ENCODE measurements around the gene KSR1.
"Not testable (repeated sequence)": the region's sequence is repeated elsewhere in the genome, so short reads cannot be mapped to it uniquely, and the experiment has no call there.

KSR1 gene

GRCh38 chr17:27461192-27461859 lies 5.1 kb downstream of the KSR1 start:
- DNase-seq (ENCODE audit: low read depth, low spot score): no peak
- Histone ChIP-seq H3K4me3 (no peak overlapping the region), H3K9me3 (ENCODE audit: low read depth, low read length) (no peaks in the 10 kb centered on the region), H3K27ac (no peak overlapping the region), H3K9ac (ENCODE audit: insufficient read length) (no peak overlapping the region), H3K36me3 (ENCODE audit: insufficient read depth, low read length) (no peaks in the 10 kb centered on the region)
- no peak for TF ChIP-seq FOXP2 (optimal IDR thresholded peaks at IDR 0.05; ENCODE audit: control extremely low read depth, extremely low read length, insufficient read depth)
- TF ChIP-seq EZH2 (IDR thresholded peaks at IDR 0.05): no peak
- TF ChIP-seq POLR2AphosphoS5 (IDR thresholded peaks at IDR 0.05; ENCODE audit: borderline replicate concordance, low read depth, low read length): no peak

DNA sequence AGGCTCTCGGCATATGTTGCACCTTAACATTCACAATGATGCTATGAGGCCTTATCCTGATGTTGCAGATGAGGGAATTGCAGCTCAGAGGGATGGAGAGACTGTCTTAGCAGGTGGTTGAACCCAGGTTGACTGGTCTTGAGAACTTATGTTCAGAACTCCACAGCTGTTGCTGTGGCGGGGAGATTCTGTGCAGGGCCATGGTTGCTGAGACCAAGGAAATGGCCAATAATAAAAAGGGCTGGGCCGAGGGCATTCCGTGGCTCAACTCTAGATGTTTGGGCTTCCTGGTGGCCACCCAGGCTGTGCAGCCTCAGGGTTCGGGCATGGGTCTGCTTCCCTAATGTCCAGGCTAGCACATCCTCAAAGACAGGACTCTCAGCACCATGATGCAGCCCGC lies 5.9 kb downstream of the KSR1 start:
- no peaks in the 10 kb centered on the region for H3K36me3 ChIP-seq (ENCODE audit: insufficient read depth, low read length)
- H3K4me3 ChIP-seq: no peak overlapping the region

DNA sequence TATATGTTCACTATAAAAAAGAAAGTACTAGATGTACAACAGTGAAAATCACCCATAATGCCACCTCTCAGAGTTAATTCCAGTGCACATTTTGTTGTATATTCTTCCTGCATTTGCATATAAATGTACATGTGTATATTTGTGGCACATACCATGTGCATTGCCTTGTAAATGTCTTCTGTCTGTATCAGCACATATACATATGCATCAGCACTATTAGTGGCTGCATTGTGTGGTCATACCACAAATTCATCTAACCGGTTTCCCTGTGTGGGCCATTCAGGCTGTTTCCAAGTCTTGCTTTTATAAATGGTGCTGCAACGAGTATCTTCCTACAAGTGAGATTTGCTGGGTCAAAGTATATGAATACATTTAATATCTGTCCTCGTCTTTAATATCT lies 6.5 kb downstream of the KSR1 start:
- Histone ChIP-seq H3K27ac (no peak overlapping the region), H3K9ac (ENCODE audit: insufficient read length) (no peak overlapping the region), H3K36me3 (ENCODE audit: insufficient read depth, low read length) (no peaks in the 10 kb centered on the region), H3K4me3 (no peak overlapping the region), H3K9me3 (ENCODE audit: low read depth, low read length) (no peaks in the 10 kb centered on the region)
- DNase-seq (ENCODE audit: low read depth, low spot score): no peak
- no peak for TF ChIP-seq EZH2 (IDR thresholded peaks at IDR 0.05)
- no peak for TF ChIP-seq FOXP2 (optimal IDR thresholded peaks at IDR 0.05; ENCODE audit: control extremely low read depth, extremely low read length, insufficient read depth)
- TF ChIP-seq POLR2AphosphoS5 (IDR thresholded peaks at IDR 0.05; ENCODE audit: borderline replicate concordance, low read depth, low read length): no peak

More for the DNA sequence above, 5.9 kb downstream of the KSR1 start:
- TF ChIP-seq FOXP2 (optimal IDR thresholded peaks at IDR 0.05; ENCODE audit: control extremely low read depth, extremely low read length, insufficient read depth) (no peak), EZH2 (IDR thresholded peaks at IDR 0.05) (no peak), POLR2AphosphoS5 (IDR thresholded peaks at IDR 0.05; ENCODE audit: borderline replicate concordance, low read depth, low read length) (no peak)
- H3K27ac ChIP-seq: no peak overlapping the region
- no peak for DNase-seq (ENCODE audit: low read depth, low spot score)
- H3K9ac ChIP-seq (ENCODE audit: insufficient read length): no peak overlapping the region
- H3K9me3 ChIP-seq (ENCODE audit: low read depth, low read length): no peaks in the 10 kb centered on the region

DNA sequence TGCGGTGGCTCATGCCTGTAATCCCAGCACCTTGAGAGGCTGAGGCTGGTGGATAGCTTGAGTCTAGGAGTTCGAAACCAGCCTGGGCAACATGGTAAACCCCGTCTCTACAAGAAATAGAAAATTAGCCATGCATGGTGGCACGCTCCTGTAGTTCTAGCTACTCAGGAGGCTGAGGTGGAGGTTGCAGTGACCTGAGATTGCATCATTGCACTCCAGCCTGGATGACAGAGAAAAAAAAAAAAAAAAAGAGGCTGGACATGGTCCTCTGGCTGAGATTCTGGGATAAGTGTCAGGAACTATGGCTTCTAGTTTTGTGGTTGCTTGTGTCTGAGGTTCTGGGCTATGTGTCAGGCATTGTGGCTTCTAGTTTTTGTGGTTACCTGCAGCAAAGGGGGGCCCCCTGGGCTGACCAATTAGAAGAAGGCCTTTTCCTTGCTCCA lies 7.0 kb downstream of the KSR1 start:
- no peak for DNase-seq (ENCODE audit: low read depth, low spot score)
- no peak for TF ChIP-seq POLR2AphosphoS5 (IDR thresholded peaks at IDR 0.05; ENCODE audit: borderline replicate concordance, low read depth, low read length)
- TF ChIP-seq EZH2 (IDR thresholded peaks at IDR 0.05): no peak
- no peak for TF ChIP-seq FOXP2 (optimal IDR thresholded peaks at IDR 0.05; ENCODE audit: control extremely low read depth, extremely low read length, insufficient read depth)
- Histone ChIP-seq H3K9me3 (ENCODE audit: low read depth, low read length) (no peaks in the 10 kb centered on the region), H3K36me3 (ENCODE audit: insufficient read depth, low read length) (no peaks in the 10 kb centered on the region), H3K4me3 (no peak overlapping the region), H3K27ac (no peak overlapping the region), H3K9ac (ENCODE audit: insufficient read length) (no peak overlapping the region)

GRCh38 chr17:27464019-27464418 lies 7.8 kb downstream of the KSR1 start:
- H3K9ac ChIP-seq (ENCODE audit: insufficient read length); H3K4me3 ChIP-seq; H3K9me3 ChIP-seq (ENCODE audit: low read depth, low read length); DNase-seq (ENCODE audit: low read depth, low spot score); H3K27ac ChIP-seq; H3K36me3 ChIP-seq (ENCODE audit: insufficient read depth, low read length): not testable (repeated sequence)

- no peak overlapping the region for H3K9ac ChIP-seq (ENCODE audit: insufficient read length)
- H3K4me3 ChIP-seq: no peak overlapping the region
- no peaks in the 10 kb centered on the region for H3K9me3 ChIP-seq (ENCODE audit: low read depth, low read length)
- TF ChIP-seq FOXP2 (optimal IDR thresholded peaks at IDR 0.05; ENCODE audit: control extremely low read depth, extremely low read length, insufficient read depth) (no peak), EZH2 (IDR thresholded peaks at IDR 0.05) (no peak), POLR2AphosphoS5 (IDR thresholded peaks at IDR 0.05; ENCODE audit: borderline replicate concordance, low read depth, low read length) (no peak)
- H3K36me3 ChIP-seq (ENCODE audit: insufficient read depth, low read length): no peaks in the 10 kb centered on the region
- no peak for DNase-seq (ENCODE audit: low read depth, low spot score)
- no peak overlapping the region for H3K27ac ChIP-seq
These were observed 8.2 kb downstream of the KSR1 start for GRCh38 chr17:27464431-27464830.

- H3K36me3 ChIP-seq (ENCODE audit: insufficient read depth, low read length); H3K4me3 ChIP-seq; H3K9ac ChIP-seq (ENCODE audit: insufficient read length); H3K9me3 ChIP-seq (ENCODE audit: low read depth, low read length); DNase-seq (ENCODE audit: low read depth, low spot score): not testable (repeated sequence)
- peak overlapping the region; percentile 64; the same call in 1 of the 2 replicates for H3K27ac ChIP-seq
These were observed 9.6 kb downstream of the KSR1 start for GRCh38 chr17:27465875-27466274.

DNA sequence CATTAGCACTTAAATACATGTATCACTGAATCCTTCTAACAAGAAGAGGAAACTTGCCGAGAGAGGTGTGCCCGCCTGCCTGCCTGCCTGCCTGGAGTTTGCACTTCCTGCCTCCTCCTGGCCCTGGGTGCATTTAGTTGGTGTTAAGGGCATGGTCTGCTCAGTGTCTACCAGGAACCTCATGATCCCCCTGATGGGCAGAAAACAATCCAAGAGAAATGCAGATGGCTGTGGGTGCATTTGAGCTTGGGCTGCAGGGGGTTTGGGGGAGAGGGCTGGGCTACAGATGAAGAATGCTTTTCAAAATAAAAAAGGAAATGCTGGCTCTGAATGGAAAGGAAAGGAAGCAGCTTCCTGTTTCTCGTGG lies 10.1 kb downstream of the KSR1 start:
- Histone ChIP-seq H3K4me3 (no peak overlapping the region), H3K36me3 (ENCODE audit: insufficient read depth, low read length) (no peaks in the 10 kb centered on the region), H3K27ac (peak overlapping the region; percentile 64), H3K9me3 (ENCODE audit: low read depth, low read length) (no peaks in the 10 kb centered on the region), H3K9ac (ENCODE audit: insufficient read length) (no peak overlapping the region)
- no peak for DNase-seq (ENCODE audit: low read depth, low spot score)
- TF ChIP-seq POLR2AphosphoS5 (IDR thresholded peaks at IDR 0.05; ENCODE audit: borderline replicate concordance, low read depth, low read length) (no peak), FOXP2 (optimal IDR thresholded peaks at IDR 0.05; ENCODE audit: control extremely low read depth, extremely low read length, insufficient read depth) (no peak), EZH2 (IDR thresholded peaks at IDR 0.05) (no peak)

DNA sequence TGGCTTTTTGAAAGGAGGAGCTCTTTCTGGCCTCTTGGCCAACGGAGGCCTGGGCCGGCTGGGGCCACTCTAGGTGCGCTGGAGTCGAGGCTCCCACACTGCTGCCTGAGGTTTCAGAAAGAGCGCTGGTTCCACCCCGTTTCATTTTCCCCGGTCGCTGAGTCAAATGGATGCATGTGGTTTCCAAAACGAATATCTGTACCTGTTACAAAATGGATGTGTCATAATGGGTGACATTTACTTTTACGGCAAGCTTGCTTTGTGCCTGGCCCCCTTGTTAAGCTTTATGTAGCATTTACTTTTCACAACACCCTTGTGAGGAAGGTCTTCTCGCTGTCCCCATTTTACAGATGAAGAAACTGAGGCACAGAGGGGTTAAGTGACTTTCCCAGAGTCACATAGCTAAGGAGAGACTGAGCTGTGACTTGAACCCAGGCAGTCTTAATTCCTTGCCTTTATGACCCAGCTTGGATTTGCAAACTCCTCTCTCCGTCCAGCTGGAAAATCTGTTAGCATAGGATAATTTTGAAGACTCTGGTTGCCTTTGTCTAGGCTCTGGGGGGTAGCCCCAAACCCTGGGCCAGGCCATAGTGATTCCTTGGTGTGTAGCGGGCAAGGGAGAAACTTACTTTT lies 10.6 kb downstream of the KSR1 start:
- Histone ChIP-seq H3K9ac (ENCODE audit: insufficient read length) (no peak overlapping the region), H3K36me3 (ENCODE audit: insufficient read depth, low read length) (no peaks in the 10 kb centered on the region), H3K27ac (peak overlapping the region; percentile 64)

More for the DNA sequence above, 10.6 kb downstream of the KSR1 start:
- no peak for DNase-seq (ENCODE audit: low read depth, low spot score)
- no peak overlapping the region for H3K4me3 ChIP-seq
- H3K9me3 ChIP-seq (ENCODE audit: low read depth, low read length): no peaks in the 10 kb centered on the region
- TF ChIP-seq POLR2AphosphoS5 (IDR thresholded peaks at IDR 0.05; ENCODE audit: borderline replicate concordance, low read depth, low read length): no peak
